GM04504 (cell line): ENCODE data around the gene LARGE2.

ENCODE experiments used
- DNase-seq: peaks from one replicate; pipeline ENCODE4 v3.0.0-alpha.2; 2012; ENCODE audit warnings: low read depth

Gene LARGE2

GRCh38 chr11:45922425-45923082 is at the start of gene LARGE2:
Gene LARGE2 (plus strand): TSS chr11:45922656. CDS start chr11:45922883, 227 bp downstream.
- no peak for DNase-seq

- no peak for DNase-seq
Observed at GRCh38 chr11:45876401-45876800, 46.1 kb upstream of the LARGE2 start.

- no peak for DNase-seq
Observed at GRCh38 chr11:45877221-45877620, 45.2 kb upstream of the LARGE2 start.

GRCh38 chr11:45877845-45878244 is 44.6 kb upstream of the LARGE2 start:
- no peak for DNase-seq

- DNase-seq: no peak
Observed at GRCh38 chr11:45879803-45880686, 42.4 kb upstream of the LARGE2 start.

GRCh38 chr11:45880772-45881570 is 41.5 kb upstream of the LARGE2 start:
- DNase-seq: no peak

GRCh38 chr11:45881708-45882368 is 40.6 kb upstream of the LARGE2 start:
- no peak for DNase-seq

- no peak for DNase-seq
Observed at GRCh38 chr11:45884596-45885185, 37.8 kb upstream of the LARGE2 start.

- DNase-seq: no peak
Observed at GRCh38 chr11:45885274-45885920, 37.1 kb upstream of the LARGE2 start, which contains the start of gene MAPK8IP1. Gene MAPK8IP1 (plus strand): TSS chr11:45885651. CDS start chr11:45885821, 170 bp downstream.

- no peak for DNase-seq
Observed at GRCh38 chr11:45885921-45886721, 36.3 kb upstream of the LARGE2 start.

- no peak for DNase-seq
Observed at GRCh38 chr11:45886816-45887520, 35.5 kb upstream of the LARGE2 start.

GRCh38 chr11:45887587-45887986 is 34.9 kb upstream of the LARGE2 start:
- DNase-seq: no peak

GRCh38 chr11:45889555-45889954 is 32.9 kb upstream of the LARGE2 start:
- DNase-seq: no peak

GRCh38 chr11:45889966-45890365 is 32.5 kb upstream of the LARGE2 start:
- no peak for DNase-seq

- no peak for DNase-seq
Observed at GRCh38 chr11:45890886-45891550, 31.4 kb upstream of the LARGE2 start.

GRCh38 chr11:45892856-45893255 is 29.6 kb upstream of the LARGE2 start:
- DNase-seq: no peak

- no peak for DNase-seq
Observed at GRCh38 chr11:45894555-45895247, 27.8 kb upstream of the LARGE2 start.

GRCh38 chr11:45895553-45896259 is 26.8 kb upstream of the LARGE2 start:
- DNase-seq: no peak
